Muscle layer of colon (tissue), 2 donors: ENCODE measurements around the gene PSAP.
A peak's percentile ranks its signal among the peaks of the same experiment; 100 is the strongest.
"Not testable (repeated sequence)": the region's sequence is repeated elsewhere in the genome, so short reads cannot be mapped to it uniquely, and the experiment has no call there.

Experiments
- H3K27ac ChIP-seq: one replicate; pipeline ENCODE4 v1.7.0; 2013; ENCODE audit warnings: low read depth, mild to moderate bottlenecking, low read length, moderate library complexity
- H3K27me3 ChIP-seq, 2 donors: one replicate each; pipeline ENCODE4 v1.7.0; 2013; ENCODE audit warnings: low read length in 2 of 2, mild to moderate bottlenecking in 2 of 2; ENCODE audit not compliant: insufficient read depth in 2 of 2, control insufficient read depth in 1 of 2
- H3K36me3 ChIP-seq: one replicate; pipeline ENCODE4 v1.7.0; 2013; ENCODE audit warnings: mild to moderate bottlenecking, low read length; ENCODE audit not compliant: insufficient read depth
- H3K4me1 ChIP-seq: one replicate; pipeline ENCODE4 v1.7.0; 2013; ENCODE audit warnings: mild to moderate bottlenecking, low read length; ENCODE audit not compliant: insufficient read depth
- H3K4me3 ChIP-seq, 2 donors: one replicate each; pipeline ENCODE4 v1.7.0; 2013; ENCODE audit warnings: low read length in 2 of 2, low read depth in 1 of 2, mild to moderate bottlenecking in 1 of 2, moderate library complexity in 1 of 2
- H3K9ac ChIP-seq: one replicate; pipeline ENCODE4 v1.7.0; 2013; ENCODE audit warnings: low read length
- H3K9me3 ChIP-seq: one replicate; pipeline ENCODE4 v1.7.0; 2013; ENCODE audit warnings: mild to moderate bottlenecking, low read length
- donor health status: abdominal sarcoma.
- donor health status: Adenocarcinoma of cecum.

The PSAP gene

GRCh38 chr10:71850743-71851464 is at the start of gene PSAP:
TSS of gene PSAP (minus strand) at chr10:71851251. CDS start at chr10:71851221, 30 bp downstream.
- Histone ChIP-seq H3K27ac (peak within 1 kb of the TSS; percentile 94), H3K4me3 (peak within 1 kb of the TSS; percentile 72 to 98), H3K36me3 (no peaks in the 10 kb centered on the region), H3K9me3 (no peaks in the 10 kb centered on the region), H3K9ac (peak within 1 kb of the TSS; percentile 97), H3K4me1 (peaks cover 42% of the 10 kb centered on the region), H3K27me3 (no peaks in the 10 kb centered on the region)

GRCh38 chr10:71900441-71901180 is 49.6 kb upstream of the PSAP start:
- no peaks in the 10 kb centered on the region for H3K9me3 ChIP-seq
- H3K4me3 ChIP-seq = no peak overlapping the region
- no peaks in the 10 kb centered on the region for H3K4me1 ChIP-seq
- no peaks in the 10 kb centered on the region for H3K27me3 ChIP-seq
- no peak overlapping the region for H3K9ac ChIP-seq
- no peaks in the 10 kb centered on the region for H3K36me3 ChIP-seq
- H3K27ac ChIP-seq = no peak overlapping the region

DNA sequence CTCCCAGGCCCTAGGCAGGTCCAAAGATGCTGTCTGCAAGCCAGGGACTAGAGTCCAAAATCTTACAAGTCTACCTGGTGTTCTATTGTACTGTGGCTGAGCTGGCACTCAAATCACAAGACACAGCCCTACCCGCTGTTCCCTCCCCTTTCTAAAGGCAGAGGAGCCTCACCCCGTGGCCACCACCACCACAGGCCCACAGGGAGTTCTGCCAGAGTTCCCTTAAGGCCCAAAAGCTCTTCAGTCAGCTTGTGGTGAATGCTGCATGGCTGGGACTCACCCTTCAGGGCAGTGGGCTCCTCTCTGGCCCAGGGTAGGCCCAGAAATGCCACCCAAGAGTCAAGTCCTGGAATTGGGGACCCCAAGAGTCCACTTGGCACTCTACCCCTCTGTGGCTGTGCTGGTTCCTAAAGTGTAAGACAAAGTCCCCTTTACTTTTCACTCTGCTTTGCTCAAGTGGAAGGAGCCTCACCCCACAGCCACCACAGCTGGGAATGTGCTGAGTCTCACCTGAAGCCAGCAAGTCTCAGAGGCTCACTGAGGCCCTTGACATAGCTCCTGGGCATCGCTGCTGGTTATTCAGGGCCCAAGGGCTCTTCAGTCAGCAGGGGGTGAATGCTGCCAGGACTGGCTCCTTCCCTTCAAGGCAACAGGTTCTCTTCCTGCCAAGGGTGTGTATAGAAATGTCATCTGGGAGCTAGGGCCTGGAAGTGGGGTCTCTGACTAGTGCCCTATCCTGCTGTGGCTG is 48.8 kb upstream of the PSAP start:
- Histone ChIP-seq H3K4me1 (no peaks in the 10 kb centered on the region), H3K36me3 (no peaks in the 10 kb centered on the region), H3K27ac (no peak overlapping the region)

GRCh38 chr10:71898346-71898745 is 47.3 kb upstream of the PSAP start:
- not testable (repeated sequence) for H3K4me1 ChIP-seq, H3K9ac ChIP-seq, H3K27me3 ChIP-seq, H3K9me3 ChIP-seq, H3K4me3 ChIP-seq, H3K27ac ChIP-seq, H3K36me3 ChIP-seq

More for the DNA sequence above, 48.8 kb upstream of the PSAP start:
- Histone ChIP-seq H3K9me3 (no peaks in the 10 kb centered on the region), H3K9ac (no peak overlapping the region), H3K27me3 (no peaks in the 10 kb centered on the region), H3K4me3 (no peak overlapping the region)

DNA sequence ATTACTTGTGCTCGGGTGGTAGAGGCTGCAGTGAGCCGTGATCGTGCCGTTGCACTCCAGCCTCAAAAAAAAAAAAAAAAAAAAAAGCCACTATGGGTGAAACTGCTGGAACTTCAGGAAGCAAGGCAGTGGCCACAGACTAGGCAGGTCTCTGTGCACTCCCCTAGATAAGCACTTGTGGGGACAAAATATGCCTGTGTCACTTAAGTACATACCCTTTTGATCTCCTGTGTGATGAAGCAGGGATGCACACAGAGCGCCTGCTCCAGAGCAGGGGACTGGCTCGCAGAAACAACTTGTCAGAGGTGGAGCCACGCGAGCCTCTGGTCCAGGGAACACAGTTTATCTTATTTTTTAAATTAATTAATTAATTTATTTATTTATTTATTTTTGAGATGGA is 42.9 kb upstream of the PSAP start:
- no peaks in the 10 kb centered on the region for H3K36me3 ChIP-seq
- no peak overlapping the region for H3K27ac ChIP-seq
- H3K4me1 ChIP-seq = peaks cover 6% of the 10 kb centered on the region
- no peaks in the 10 kb centered on the region for H3K9me3 ChIP-seq
- H3K4me3 ChIP-seq = no peak overlapping the region
- no peaks in the 10 kb centered on the region for H3K27me3 ChIP-seq
- no peak overlapping the region for H3K9ac ChIP-seq

GRCh38 chr10:71893258-71893815 is 42.3 kb upstream of the PSAP start:
- Histone ChIP-seq H3K4me3 (no peak overlapping the region), H3K9me3 (no peaks in the 10 kb centered on the region), H3K4me1 (peaks cover 6% of the 10 kb centered on the region), H3K27me3 (no peaks in the 10 kb centered on the region), H3K9ac (no peak overlapping the region), H3K27ac (no peak overlapping the region), H3K36me3 (no peaks in the 10 kb centered on the region)

GRCh38 chr10:71891437-71891836 is 40.4 kb upstream of the PSAP start:
- Histone ChIP-seq H3K4me3 (no peak overlapping the region), H3K4me1 (peaks cover 6% of the 10 kb centered on the region), H3K27me3 (no peaks in the 10 kb centered on the region), H3K9me3 (no peaks in the 10 kb centered on the region), H3K27ac (no peak overlapping the region), H3K9ac (no peak overlapping the region), H3K36me3 (no peaks in the 10 kb centered on the region)

GRCh38 chr10:71889388-71889987 is 38.4 kb upstream of the PSAP start:
- Histone ChIP-seq H3K9me3 (no peaks in the 10 kb centered on the region), H3K27ac (peak overlapping the region; percentile 83), H3K27me3 (no peaks in the 10 kb centered on the region), H3K4me3 (peak overlapping the region; percentile 55 to 74), H3K9ac (no peak overlapping the region), H3K4me1 (peaks cover 6% of the 10 kb centered on the region), H3K36me3 (no peaks in the 10 kb centered on the region)

DNA sequence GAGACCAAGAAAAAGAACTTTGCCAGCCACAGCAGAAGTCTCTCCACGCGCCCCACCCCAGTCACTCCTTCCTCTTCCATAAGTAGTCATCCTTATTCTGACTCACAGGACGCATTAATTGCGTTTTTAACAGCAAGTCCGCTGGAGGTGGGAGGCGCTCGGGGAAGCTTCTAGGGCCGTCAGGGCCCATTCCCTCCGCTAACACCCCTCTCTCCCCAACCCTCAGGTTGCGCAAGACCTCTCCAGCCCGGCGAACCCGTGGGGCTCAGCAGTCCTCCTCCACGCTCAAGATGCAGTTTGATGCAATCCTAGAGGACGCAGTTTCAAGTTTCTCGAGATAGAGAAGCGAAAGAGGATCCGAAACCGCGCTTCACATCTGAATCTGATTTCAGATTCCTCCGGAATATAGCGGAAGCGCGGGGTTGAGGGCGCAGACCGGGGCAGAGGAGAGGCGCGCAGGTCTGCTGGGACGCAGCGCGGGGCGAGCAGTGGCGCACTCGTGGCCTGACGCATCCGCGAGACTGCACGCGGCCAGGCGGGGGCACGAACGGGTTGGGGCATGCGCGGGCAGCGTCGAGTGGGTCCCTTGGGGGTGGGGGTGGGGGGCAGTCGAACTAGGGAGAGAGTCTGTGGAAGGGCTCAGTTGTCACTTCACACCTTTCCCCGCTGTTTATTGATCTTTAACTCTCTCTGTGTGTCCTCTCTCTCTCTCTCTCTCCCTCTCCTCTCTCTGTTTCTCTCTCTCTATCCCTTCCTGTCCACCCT is 37.8 kb upstream of the PSAP start:
- Histone ChIP-seq H3K27me3 (no peaks in the 10 kb centered on the region), H3K9ac (no peak overlapping the region), H3K4me3 (peak overlapping the region; percentile 55 to 74), H3K4me1 (peaks cover 6% of the 10 kb centered on the region), H3K9me3 (no peaks in the 10 kb centered on the region), H3K36me3 (no peaks in the 10 kb centered on the region), H3K27ac (peak overlapping the region; percentile 83)

DNA sequence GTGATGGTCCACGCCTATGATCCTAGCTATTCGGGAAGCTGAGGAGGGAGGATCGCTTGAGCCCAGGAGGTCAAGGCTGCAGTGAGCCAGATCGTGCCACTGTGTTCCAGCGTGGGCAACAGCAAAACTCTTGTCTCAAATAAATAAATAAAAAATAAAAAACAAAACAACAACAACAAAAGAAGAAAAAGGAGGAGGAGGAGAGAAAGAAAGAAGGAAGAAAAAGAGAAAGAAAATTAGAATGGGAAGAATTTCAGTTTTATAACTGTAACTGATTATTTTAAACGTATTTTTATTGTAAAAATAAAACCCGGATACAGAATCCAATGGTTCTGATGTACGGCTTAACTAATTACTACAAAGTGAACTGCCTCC is 37.2 kb upstream of the PSAP start:
- Histone ChIP-seq H3K4me3 (peak overlapping the region; percentile 55 to 74), H3K27ac (peak overlapping the region; percentile 83), H3K27me3 (no peaks in the 10 kb centered on the region), H3K9me3 (no peaks in the 10 kb centered on the region), H3K9ac (no peak overlapping the region), H3K36me3 (no peaks in the 10 kb centered on the region), H3K4me1 (peaks cover 6% of the 10 kb centered on the region)
